Ishikawa (cell line): ENCODE results near the gene LRP1.

Experiments
- CEBPB ChIP-seq: IDR thresholded peaks from 2 replicates; pipeline ENCODE4 v1.6.1; 2012
- CREB1 ChIP-seq: IDR thresholded peaks from 2 replicates; pipeline ENCODE4 v1.6.1; 2012; ENCODE audit warnings: low read depth
- EGR1 ChIP-seq: IDR thresholded peaks from 2 replicates; pipeline ENCODE4 v1.6.1; 2012
- EP300 ChIP-seq: IDR thresholded peaks from 2 replicates; pipeline ENCODE4 v1.6.1; 2012; ENCODE audit warnings: borderline replicate concordance
- FOXM1 ChIP-seq: IDR thresholded peaks from 2 replicates; pipeline ENCODE4 v1.6.1; 2012; ENCODE audit warnings: low read depth, borderline replicate concordance
- MAX ChIP-seq: IDR thresholded peaks from 2 replicates; pipeline ENCODE4 v1.6.1; 2012
- NFIC ChIP-seq: IDR thresholded peaks from 2 replicates; pipeline ENCODE4 v1.6.1; 2012
- RAD21 ChIP-seq: IDR thresholded peaks from 2 replicates; pipeline ENCODE4 v1.6.1; 2012; ENCODE audit warnings: low read depth
- REST ChIP-seq: IDR thresholded peaks from 2 replicates; pipeline ENCODE4 v1.6.1; 2012; ENCODE audit warnings: low read depth, mild to moderate bottlenecking
- TAF1 ChIP-seq: IDR thresholded peaks from 2 replicates; pipeline ENCODE4 v1.6.1; 2012; ENCODE audit warnings: low read depth, mild to moderate bottlenecking
- TCF12 ChIP-seq: IDR thresholded peaks from 2 replicates; pipeline ENCODE4 v1.6.1; 2012; ENCODE audit warnings: low read depth
- TEAD4 ChIP-seq: IDR thresholded peaks from 2 replicates; pipeline ENCODE4 v1.6.1; 2012
- USF1 ChIP-seq: IDR thresholded peaks from 2 replicates; pipeline ENCODE4 v1.6.1; 2012
- YY1 ChIP-seq: IDR thresholded peaks from 2 replicates; pipeline ENCODE4 v1.6.1; 2012; ENCODE audit warnings: low read depth
- ZBTB7A ChIP-seq: IDR thresholded peaks from 2 replicates; pipeline ENCODE4 v1.6.1; 2012; ENCODE audit warnings: low read depth

Gene LRP1

GRCh38 chr12:57171668-57172067 lies 43.4 kb downstream of the LRP1 start:
- no peak for TF ChIP-seq EGR1

GRCh38 chr12:57173089-57173488 lies 44.8 kb downstream of the LRP1 start:
- TF ChIP-seq ZBTB7A (0 out of 2 replicates have a peak, but pooled peaks have one; percentile 39), FOXM1 (no peak), RAD21 (peak; percentile 44)

GRCh38 chr12:57173683-57174082 lies 45.4 kb downstream of the LRP1 start:
- TF ChIP-seq EGR1 (no peak), ZBTB7A (no peak), TCF12 (no peak), USF1 (no peak), RAD21 (no peak), TAF1 (no peak), FOXM1 (no peak), TEAD4 (no peak), YY1 (no peak), MAX (no peak), EP300 (no peak), CREB1 (no peak), NFIC (no peak), REST (no peak), CEBPB (no peak)

- TF ChIP-seq CREB1, result no peak
- no peak for TF ChIP-seq USF1
- TF ChIP-seq FOXM1, result no peak
- no peak for TF ChIP-seq REST
- no peak for TF ChIP-seq TEAD4
- no peak for TF ChIP-seq MAX
- no peak for TF ChIP-seq TAF1
- TF ChIP-seq YY1, result no peak
- TF ChIP-seq CEBPB, result peak; percentile 37; the same call in 1 of the 2 replicates
- TF ChIP-seq NFIC, result no peak
- no peak for TF ChIP-seq EGR1
- TF ChIP-seq RAD21, result peak; percentile 66
- no peak for TF ChIP-seq ZBTB7A
- TF ChIP-seq TCF12, result no peak
- no peak for TF ChIP-seq EP300
Measured at GRCh38 chr12:57175428-57176138, 47.3 kb downstream of the LRP1 start.

- no peak for TF ChIP-seq ZBTB7A
- no peak for TF ChIP-seq REST
- no peak for TF ChIP-seq CEBPB
- no peak for TF ChIP-seq EP300
- no peak for TF ChIP-seq RAD21
- TF ChIP-seq EGR1, result no peak
- no peak for TF ChIP-seq TAF1
- TF ChIP-seq NFIC, result no peak
- no peak for TF ChIP-seq FOXM1
- TF ChIP-seq YY1, result no peak
Measured at GRCh38 chr12:57176139-57176477, 47.8 kb downstream of the LRP1 start.
